SU-DHL-6 (cell line): ENCODE results near the gene CAPN8.

Experiments
- CTCF ChIP-seq: fragments of 200-600 bp; sonication (generic); IDR thresholded peaks from one replicate; pipeline ENCODE4 v1.5.1; 2017; ENCODE audit warnings: antibody characterized with exemption, mild to moderate bottlenecking, low read length, moderate library complexity; ENCODE audit not compliant: insufficient read depth, poor library complexity, severe bottlenecking
- EZH2phosphoT487 ChIP-seq: fragments of 200-600 bp; sonication (generic), shearing (Covaris generic); conservative IDR thresholded peaks from 2 replicates; pipeline ENCODE4 v1.6.1; 2018; ENCODE audit warnings: mild to moderate bottlenecking, antibody characterized with exemption, low read length, moderate library complexity, mixed read lengths

- TF ChIP-seq CTCF, result no peak
- no peak for TF ChIP-seq EZH2phosphoT487
Measured at GRCh38 chr1:223631956-223632355, 33.5 kb downstream of the CAPN8 start.
